Thoracic aorta (tissue), 2 donors: ENCODE measurements around the gene VSTM2B. TPM values are rescaled to one million over a fixed set of nuclear protein-coding genes. Genes with fewer than 3 reads are reported as not detected.

Experiments used
- ATAC-seq: fragments of 150-250 bp; one replicate; pipeline ENCODE4 v1.8.0; 2017; ENCODE audit warnings: low read depth; ENCODE audit not compliant: insufficient number of reproducible peaks, low FRiP score
- DNase-seq: peaks from one replicate; pipeline ENCODE4 v3.0.0-alpha.2; 2020; ENCODE audit warnings: low spot score
- H3K27ac ChIP-seq, 2 donors: fragments of 200-600 bp; sonication (generic); 1 replicate in 1 of 2; 2 replicates in 1 of 2; pipeline ENCODE4 v1.5.1; 2016; ENCODE audit warnings: mild to moderate bottlenecking in 2 of 2, moderate library complexity in 2 of 2
- H3K27me3 ChIP-seq: fragments of 200-600 bp; sonication (generic); replicated peaks from 2 replicates; pipeline ENCODE4 v1.6.0; 2016; ENCODE audit warnings: mild to moderate bottlenecking; ENCODE audit not compliant: insufficient read depth
- H3K36me3 ChIP-seq: fragments of 200-600 bp; sonication (generic); one replicate; pipeline ENCODE4 v1.5.1; 2016
- H3K4me1 ChIP-seq, 2 donors: fragments of 200-600 bp; sonication (generic); 1 replicate in 1 of 2; 2 replicates in 1 of 2; pipeline versions ENCODE4 v1.5.1 to v1.6.0; 2016; ENCODE audit warnings: low read depth in 2 of 2, mild to moderate bottlenecking in 1 of 2; ENCODE audit not compliant: control insufficient read depth in 1 of 2
- H3K4me3 ChIP-seq: fragments of 200-600 bp; sonication (generic); 2 replicates; pipeline ENCODE4 v1.5.1; 2016; ENCODE audit warnings: mild to moderate bottlenecking
- H3K9me3 ChIP-seq: fragments of 200-600 bp; sonication (generic); 2 replicates; pipeline ENCODE4 v1.5.1; 2016
- total RNA-seq, 2 donors: library from RNA; depleted of rRNA; stranded (reverse); fragments of >200 nt; gene quantifications; one replicate each; pipeline versions ENCODE4 v1.1.0 to v1.2.3, GENCODE V29; 2016
- TF ChIP-seq, protein P1 (sequence below): fragments of 200-600 bp; sonication (generic); IDR thresholded peaks from one replicate; pipeline ENCODE4 v1.5.1; 2019; ENCODE audit warnings: antibody characterized with exemption

VSTM2B gene
- total RNA-seq, 2 donors from 2014 or later: not detected

DNA sequence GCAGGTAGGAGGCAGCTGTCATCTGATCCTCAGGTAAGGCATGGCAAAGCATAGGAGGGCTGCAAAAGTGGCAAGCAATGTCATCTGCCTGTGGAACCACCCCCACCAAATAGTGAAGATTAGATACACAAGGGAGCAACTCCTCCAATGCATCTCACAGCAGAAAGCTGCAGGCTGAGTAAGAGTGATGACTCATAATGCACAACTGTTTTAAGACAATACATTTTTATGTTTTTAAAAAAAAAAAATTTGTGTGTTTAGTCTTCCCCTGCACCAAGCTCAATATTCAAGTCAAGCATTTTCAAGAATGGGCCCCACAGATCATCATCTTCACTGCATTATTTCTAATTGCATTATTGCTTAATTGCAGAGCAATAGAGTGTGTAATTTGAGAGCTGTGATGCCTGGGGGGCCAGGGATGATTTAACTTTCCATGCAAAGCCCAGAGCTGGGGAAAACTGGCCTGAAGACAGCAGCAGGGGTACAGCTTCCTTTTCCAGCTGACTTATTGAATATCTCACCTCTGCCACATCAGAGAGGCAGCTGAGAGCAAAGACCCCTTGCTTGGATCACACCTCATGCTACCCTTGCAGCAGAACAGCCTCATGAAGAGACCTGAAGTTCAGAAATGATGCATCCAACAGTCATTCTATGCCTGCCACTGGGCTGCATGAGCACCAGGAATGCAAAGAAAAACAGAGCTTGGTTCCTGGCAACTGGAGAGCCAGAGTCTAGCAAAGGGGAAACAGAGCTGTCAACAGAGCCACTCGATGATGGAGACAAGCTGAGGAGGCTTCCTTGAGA, 57.6 kb downstream of the VSTM2B start:
- DNase-seq (no peak), ATAC-seq (no peak)
- Histone ChIP-seq H3K36me3 (no peaks in the 10 kb centered on the region), H3K27me3 (no peaks in the 10 kb centered on the region), H3K4me3 (no peak overlapping the region), H3K9me3 (no peaks in the 10 kb centered on the region), H3K27ac (no peak overlapping the region), H3K4me1 (no peaks in the 10 kb centered on the region)
- TF ChIP-seq, protein P1, sequence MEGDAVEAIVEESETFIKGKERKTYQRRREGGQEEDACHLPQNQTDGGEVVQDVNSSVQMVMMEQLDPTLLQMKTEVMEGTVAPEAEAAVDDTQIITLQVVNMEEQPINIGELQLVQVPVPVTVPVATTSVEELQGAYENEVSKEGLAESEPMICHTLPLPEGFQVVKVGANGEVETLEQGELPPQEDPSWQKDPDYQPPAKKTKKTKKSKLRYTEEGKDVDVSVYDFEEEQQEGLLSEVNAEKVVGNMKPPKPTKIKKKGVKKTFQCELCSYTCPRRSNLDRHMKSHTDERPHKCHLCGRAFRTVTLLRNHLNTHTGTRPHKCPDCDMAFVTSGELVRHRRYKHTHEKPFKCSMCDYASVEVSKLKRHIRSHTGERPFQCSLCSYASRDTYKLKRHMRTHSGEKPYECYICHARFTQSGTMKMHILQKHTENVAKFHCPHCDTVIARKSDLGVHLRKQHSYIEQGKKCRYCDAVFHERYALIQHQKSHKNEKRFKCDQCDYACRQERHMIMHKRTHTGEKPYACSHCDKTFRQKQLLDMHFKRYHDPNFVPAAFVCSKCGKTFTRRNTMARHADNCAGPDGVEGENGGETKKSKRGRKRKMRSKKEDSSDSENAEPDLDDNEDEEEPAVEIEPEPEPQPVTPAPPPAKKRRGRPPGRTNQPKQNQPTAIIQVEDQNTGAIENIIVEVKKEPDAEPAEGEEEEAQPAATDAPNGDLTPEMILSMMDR: no peak

DNA sequence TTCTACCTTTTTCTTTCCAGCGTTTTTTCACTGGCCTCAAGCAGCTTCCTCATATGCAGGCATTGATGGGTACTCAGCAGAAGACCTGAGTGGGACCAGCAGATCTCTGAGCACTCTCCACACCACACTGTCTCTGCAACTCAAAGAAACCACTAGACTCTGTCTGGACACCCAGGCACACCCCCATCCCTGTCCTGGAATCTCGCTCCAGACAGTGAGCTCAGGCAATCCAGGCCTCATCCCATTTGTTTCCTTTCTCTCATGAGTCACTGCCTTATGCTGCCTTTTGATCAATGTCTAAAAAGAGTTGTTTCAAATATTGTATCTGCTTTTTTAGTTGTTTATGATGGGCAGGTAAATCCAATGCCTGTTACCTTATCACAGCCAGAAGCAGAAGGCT, 60.6 kb downstream of the VSTM2B start:
- Histone ChIP-seq H3K4me3 (no peak overlapping the region), H3K9me3 (no peaks in the 10 kb centered on the region), H3K27me3 (no peaks in the 10 kb centered on the region), H3K27ac (no peak overlapping the region), H3K36me3 (no peaks in the 10 kb centered on the region), H3K4me1 (no peaks in the 10 kb centered on the region)
- TF ChIP-seq, protein P1: no peak
- DNase-seq (no peak), ATAC-seq (no peak)

DNA sequence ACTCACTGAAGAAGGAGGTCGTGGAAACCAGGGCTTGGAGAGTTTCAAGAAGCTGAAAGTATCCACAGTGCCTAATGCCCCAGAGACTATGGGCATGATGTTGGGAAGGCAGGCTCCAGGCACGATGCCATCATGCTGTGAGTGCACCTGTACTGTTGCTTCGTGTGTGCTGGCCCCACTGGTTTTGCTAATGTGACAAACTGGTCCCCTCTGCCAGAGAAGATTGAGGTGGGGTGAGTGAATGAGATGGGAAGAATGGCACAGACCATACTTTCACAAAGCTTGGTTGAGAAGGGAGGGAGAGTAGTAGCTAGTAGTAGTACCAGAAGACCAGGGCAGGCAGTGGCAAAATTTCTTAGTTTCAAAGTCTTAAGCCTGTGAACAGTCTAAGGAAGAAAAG, 61.3 kb downstream of the VSTM2B start:
- TF ChIP-seq, protein P1: no peak
- Histone ChIP-seq H3K4me3 (no peak overlapping the region), H3K9me3 (no peaks in the 10 kb centered on the region), H3K27ac (no peak overlapping the region), H3K36me3 (no peaks in the 10 kb centered on the region), H3K27me3 (no peaks in the 10 kb centered on the region), H3K4me1 (no peaks in the 10 kb centered on the region)
- ATAC-seq: no peak
- no peak for DNase-seq

DNA sequence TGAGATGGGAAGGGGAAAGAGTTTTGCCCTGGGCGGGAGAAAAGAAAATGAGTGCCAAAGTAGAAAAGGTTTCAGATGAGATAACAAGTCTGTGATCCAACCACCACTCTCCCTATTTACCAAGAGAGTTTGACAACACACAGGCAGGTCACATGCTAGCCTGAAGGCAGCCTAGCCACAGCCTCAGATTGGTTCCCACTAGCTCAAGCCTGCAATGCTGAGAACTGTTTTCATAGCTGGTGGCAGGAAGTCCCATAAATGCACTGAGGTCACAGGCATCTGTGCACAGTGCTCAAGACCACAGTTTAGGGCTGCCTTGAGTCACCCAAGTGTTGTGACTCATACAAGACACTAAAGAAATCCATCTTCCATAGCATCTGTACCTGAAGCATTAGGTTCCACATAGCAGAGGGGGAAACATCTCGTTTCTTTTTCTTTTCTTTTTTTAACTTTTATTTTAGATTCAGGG, 61.8 kb downstream of the VSTM2B start:
- Histone ChIP-seq H3K36me3 (no peaks in the 10 kb centered on the region), H3K4me1 (no peaks in the 10 kb centered on the region), H3K4me3 (no peak overlapping the region), H3K9me3 (no peaks in the 10 kb centered on the region), H3K27me3 (no peaks in the 10 kb centered on the region), H3K27ac (no peak overlapping the region)
- TF ChIP-seq, protein P1: no peak
- DNase-seq (no peak), ATAC-seq (no peak)

DNA sequence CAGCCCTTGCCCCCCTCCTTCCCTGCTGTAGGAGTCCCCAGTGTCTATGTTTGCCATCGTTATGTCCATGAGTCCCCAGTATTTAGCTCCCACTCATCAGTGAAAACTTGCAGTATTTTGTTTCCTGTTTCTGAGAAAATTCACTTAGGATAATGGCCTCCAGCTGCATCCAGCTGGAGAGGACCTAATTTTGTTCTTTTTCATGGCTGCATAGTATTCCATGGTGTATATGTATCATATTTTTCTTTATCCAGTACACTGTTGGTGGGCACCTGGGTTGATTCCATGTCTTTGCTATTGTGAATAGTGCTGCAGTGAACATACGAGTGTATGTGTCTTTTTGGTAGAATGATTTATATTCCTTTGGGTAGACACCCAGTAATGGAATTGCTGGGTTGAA, 62.3 kb downstream of the VSTM2B start:
- TF ChIP-seq, protein P1: no peak
- no peak for DNase-seq
- no peaks in the 10 kb centered on the region for H3K36me3 ChIP-seq
- H3K4me3 ChIP-seq: no peak overlapping the region
- H3K9me3 ChIP-seq: no peaks in the 10 kb centered on the region
- H3K27me3 ChIP-seq: no peaks in the 10 kb centered on the region
- H3K27ac ChIP-seq: no peak overlapping the region
- no peaks in the 10 kb centered on the region for H3K4me1 ChIP-seq
- ATAC-seq: no peak
